ENCODE data around the gene GTPBP3.

The GTPBP3 gene

GRCh38 chr19:17391371-17392151 is 54.2 kb downstream of the GTPBP3 start:
- Histone ChIP-seq H3K9ac (ENCODE audit: low read depth, low read length) (no peak overlapping the region), H3K9me3 (ENCODE audit: control insufficient read depth, insufficient read depth, low read length) (no peaks in the 10 kb centered on the region), H3K4me3 (ENCODE audit: low read depth, low read length) (peak overlapping the region; percentile 78), H3K36me3 (ENCODE audit: control insufficient read depth, insufficient read depth, low read length) (no peaks in the 10 kb centered on the region), H3K27me3 (ENCODE audit: control insufficient read depth, insufficient read depth, low read length) (peaks cover 5% of the 10 kb centered on the region; the same call in 1 of the 2 replicates), H3K27ac (ENCODE audit: low read depth, low read length) (no peak overlapping the region), H3K4me1 (ENCODE audit: control insufficient read depth, insufficient read depth, low read length) (0 out of 2 replicates have a peak, but pooled peaks cover 5% of the 10 kb centered on the region)

All from HUES48 (cell line).